NT2/D1 (cell line): ENCODE measurements around the gene GBF1.

Experiments
- YY1 ChIP-seq: IDR thresholded peaks from 2 replicates; pipeline ENCODE4 v1.6.1; 2011; ENCODE audit not compliant: insufficient read length, insufficient read depth
- ZNF274 ChIP-seq: IDR thresholded peaks from 2 replicates; pipeline ENCODE4 v1.6.1; 2011; ENCODE audit warnings: mild to moderate bottlenecking, low read depth, low read length

- no peak for TF ChIP-seq YY1
- TF ChIP-seq ZNF274, result no peak
Measured at GRCh38 chr10:102208311-102209035, 36.9 kb upstream of the GBF1 start.
